Measurements from ENCODE around the gene MTCL1. TPM values are rescaled to one million over a fixed set of nuclear protein-coding genes. Genes with fewer than 3 reads are reported as not detected.

Gene MTCL1
- total and polyA plus RNA-seq, 9 donors = 2.2 to 9.6 (median 6.5) TPM

DNA sequence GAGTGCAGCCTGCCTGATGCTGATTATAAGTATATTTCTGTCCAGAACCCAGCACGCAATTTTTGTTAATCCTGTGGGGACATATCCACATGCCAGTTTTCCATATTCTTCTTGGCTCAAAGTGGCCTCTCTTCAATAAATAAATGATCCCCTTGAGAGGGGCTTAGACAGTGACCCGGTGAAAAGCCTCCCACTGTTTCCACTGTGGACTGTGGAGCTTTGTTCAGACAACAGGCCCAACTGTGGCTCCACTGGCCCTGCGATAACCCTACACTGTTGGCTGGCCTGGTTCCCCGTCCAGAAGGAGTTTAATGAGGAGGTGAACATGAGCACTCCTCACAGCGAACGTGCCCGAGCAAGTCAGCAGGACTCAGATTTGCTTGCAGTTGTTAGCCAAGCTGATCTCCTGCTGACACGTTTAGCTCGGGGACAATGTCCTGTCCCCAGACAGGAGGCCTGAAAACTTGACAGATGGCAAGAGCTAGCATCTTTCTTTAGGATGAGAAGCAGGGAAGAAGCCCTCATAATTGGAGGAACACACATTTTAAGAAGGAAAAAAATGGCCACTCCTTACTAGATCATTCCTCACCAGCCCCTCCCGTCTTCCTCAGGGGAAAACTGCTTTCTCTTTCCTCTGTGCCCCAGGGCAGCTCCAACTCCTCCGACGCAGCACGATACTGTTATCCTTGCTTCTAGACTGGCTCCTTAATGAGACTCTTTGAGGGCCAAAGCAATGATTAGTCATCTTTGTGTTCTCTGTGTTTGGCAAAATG lies 20.0 kb upstream of the MTCL1 start:
- Histone ChIP-seq H3K4me3 (no peak overlapping the region), H3K4me1 (ENCODE audit: insufficient read depth) (no peaks in the 10 kb centered on the region), H3K36me3 (no peaks in the 10 kb centered on the region), H3K27ac (no peak overlapping the region), H3K9me3 (no peaks in the 10 kb centered on the region), H3K27me3 (no peaks in the 10 kb centered on the region)
- no peak for DNase-seq
- TF ChIP-seq POLR2A (IDR thresholded peaks at IDR 0.05) (no peak), EP300 (IDR thresholded peaks at IDR 0.05) (no peak)
- TF ChIP-seq, protein P1, sequence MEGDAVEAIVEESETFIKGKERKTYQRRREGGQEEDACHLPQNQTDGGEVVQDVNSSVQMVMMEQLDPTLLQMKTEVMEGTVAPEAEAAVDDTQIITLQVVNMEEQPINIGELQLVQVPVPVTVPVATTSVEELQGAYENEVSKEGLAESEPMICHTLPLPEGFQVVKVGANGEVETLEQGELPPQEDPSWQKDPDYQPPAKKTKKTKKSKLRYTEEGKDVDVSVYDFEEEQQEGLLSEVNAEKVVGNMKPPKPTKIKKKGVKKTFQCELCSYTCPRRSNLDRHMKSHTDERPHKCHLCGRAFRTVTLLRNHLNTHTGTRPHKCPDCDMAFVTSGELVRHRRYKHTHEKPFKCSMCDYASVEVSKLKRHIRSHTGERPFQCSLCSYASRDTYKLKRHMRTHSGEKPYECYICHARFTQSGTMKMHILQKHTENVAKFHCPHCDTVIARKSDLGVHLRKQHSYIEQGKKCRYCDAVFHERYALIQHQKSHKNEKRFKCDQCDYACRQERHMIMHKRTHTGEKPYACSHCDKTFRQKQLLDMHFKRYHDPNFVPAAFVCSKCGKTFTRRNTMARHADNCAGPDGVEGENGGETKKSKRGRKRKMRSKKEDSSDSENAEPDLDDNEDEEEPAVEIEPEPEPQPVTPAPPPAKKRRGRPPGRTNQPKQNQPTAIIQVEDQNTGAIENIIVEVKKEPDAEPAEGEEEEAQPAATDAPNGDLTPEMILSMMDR (IDR thresholded peaks at IDR 0.05) = no peak
- intact Hi-C loops (cut with DNase I) = no loop called here
- 63 to 65% (median 63%) methylated on average over 13 of the region's 13 CpGs for WGBS, 3 donors

DNA sequence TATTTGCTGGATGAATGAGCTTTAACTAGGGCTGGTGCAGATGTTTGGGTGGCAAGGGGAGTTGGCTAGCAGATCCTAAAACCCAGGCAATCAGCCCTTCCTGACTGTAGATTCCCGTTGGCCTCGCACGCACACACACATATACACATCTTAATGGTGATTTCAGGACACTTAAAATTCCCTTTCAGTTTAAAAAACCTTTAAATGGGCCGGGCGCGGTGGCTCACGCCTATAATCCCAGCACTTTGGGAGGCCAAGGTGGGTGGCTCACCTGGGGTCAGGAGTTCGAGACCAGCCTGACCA lies 19.5 kb upstream of the MTCL1 start:
- H3K27me3 ChIP-seq = no peaks in the 10 kb centered on the region
- H3K4me3 ChIP-seq = no peak overlapping the region
- no peaks in the 10 kb centered on the region for H3K4me1 ChIP-seq (ENCODE audit: insufficient read depth)
- whole genome bisulfite sequencing, 3 donors = 87 to 95% (median 93%) methylated on average over 8 of the region's 8 CpGs
- no peak overlapping the region for H3K27ac ChIP-seq
- no peak for TF ChIP-seq POLR2A (IDR thresholded peaks at IDR 0.05)
- no peak for TF ChIP-seq EP300 (IDR thresholded peaks at IDR 0.05)
- TF ChIP-seq, protein P1 (IDR thresholded peaks at IDR 0.05) = no peak
- H3K9me3 ChIP-seq = no peaks in the 10 kb centered on the region
- intact Hi-C loops (cut with DNase I) = no loop called here
- H3K36me3 ChIP-seq = no peaks in the 10 kb centered on the region
- DNase-seq = no peak

- no peak overlapping the region for H3K4me3 ChIP-seq
- H3K27me3 ChIP-seq = no peaks in the 10 kb centered on the region
- intact Hi-C loops (cut with DNase I) = no loop called here
- TF ChIP-seq POLR2A (IDR thresholded peaks at IDR 0.05) = no peak
- no peak for TF ChIP-seq EP300 (IDR thresholded peaks at IDR 0.05)
- H3K9me3 ChIP-seq = no peaks in the 10 kb centered on the region
- no peaks in the 10 kb centered on the region for H3K4me1 ChIP-seq (ENCODE audit: insufficient read depth)
- no peak overlapping the region for H3K27ac ChIP-seq
- H3K36me3 ChIP-seq = no peaks in the 10 kb centered on the region
- DNase-seq = no peak
- WGBS, 3 donors = 77 to 81% (median 80%) methylated on average over 6 of the region's 6 CpGs
Observed at GRCh38 chr18:8686611-8687010, 18.7 kb upstream of the MTCL1 start.

- H3K36me3 ChIP-seq = no peaks in the 10 kb centered on the region
- 44 to 63% (median 45%) methylated on average over 8 of the region's 8 CpGs for WGBS, 3 donors
- DNase-seq = no peak
- H3K9me3 ChIP-seq = no peaks in the 10 kb centered on the region
- H3K4me3 ChIP-seq = no peak overlapping the region
- intact Hi-C loops (cut with DNase I) = no loop called here
- TF ChIP-seq, protein P1 (IDR thresholded peaks at IDR 0.05) = no peak
- TF ChIP-seq POLR2A (IDR thresholded peaks at IDR 0.05) = no peak
- no peak for TF ChIP-seq EP300 (IDR thresholded peaks at IDR 0.05)
- no peaks in the 10 kb centered on the region for H3K4me1 ChIP-seq (ENCODE audit: insufficient read depth)
- H3K27ac ChIP-seq = no peak overlapping the region
- no peaks in the 10 kb centered on the region for H3K27me3 ChIP-seq
Observed at GRCh38 chr18:8688216-8688800, 17.0 kb upstream of the MTCL1 start.

GRCh38 chr18:8688816-8689215 lies 16.5 kb upstream of the MTCL1 start:
- Histone ChIP-seq H3K36me3 (no peaks in the 10 kb centered on the region), H3K9me3 (no peaks in the 10 kb centered on the region), H3K27ac (no peak overlapping the region), H3K4me3 (no peak overlapping the region), H3K4me1 (ENCODE audit: insufficient read depth) (no peaks in the 10 kb centered on the region), H3K27me3 (no peaks in the 10 kb centered on the region)
- intact Hi-C loops (cut with DNase I) = no loop called here
- TF ChIP-seq POLR2A (IDR thresholded peaks at IDR 0.05) (no peak), EP300 (IDR thresholded peaks at IDR 0.05) (no peak)
- TF ChIP-seq, protein P1 (IDR thresholded peaks at IDR 0.05) = no peak
- DNase-seq = no peak
- 91 to 94% (median 91%) methylated on average over 8 of the region's 8 CpGs for WGBS, 3 donors

Measured in ovary (tissue), 9 donors.